Stimulated activated naive CD8-positive, alpha-beta T cell treated with anti-CD3 and anti-CD28 coated beads, Interleukin-15, Interleukin-2, amounts not matched to agents 100 ng/mL and 50 ng/mL, for 24 hours (primary cell): ENCODE measurements around the gene ZNF664.

Source experiments
- H3K27ac Mint-ChIP-seq: one replicate; pipeline ENCODE4 v1.8.0; 2021; ENCODE audit warnings: mild to moderate bottlenecking, mixed read lengths
- H3K27me3 Mint-ChIP-seq: one replicate; pipeline ENCODE4 v1.8.0; 2021; ENCODE audit warnings: mixed read lengths
- H3K36me3 Mint-ChIP-seq: one replicate; pipeline ENCODE4 v1.8.0; 2021; ENCODE audit warnings: low read depth, mixed read lengths
- H3K4me1 Mint-ChIP-seq: one replicate; pipeline ENCODE4 v1.8.0; 2021; ENCODE audit warnings: low read depth, mixed read lengths
- H3K4me3 Mint-ChIP-seq: one replicate; pipeline ENCODE4 v1.8.0; 2021; ENCODE audit warnings: mild to moderate bottlenecking, mixed read lengths
- H3K9me3 Mint-ChIP-seq: one replicate; pipeline ENCODE4 v1.8.0; 2021; ENCODE audit warnings: mixed read lengths

ZNF664 gene

DNA sequence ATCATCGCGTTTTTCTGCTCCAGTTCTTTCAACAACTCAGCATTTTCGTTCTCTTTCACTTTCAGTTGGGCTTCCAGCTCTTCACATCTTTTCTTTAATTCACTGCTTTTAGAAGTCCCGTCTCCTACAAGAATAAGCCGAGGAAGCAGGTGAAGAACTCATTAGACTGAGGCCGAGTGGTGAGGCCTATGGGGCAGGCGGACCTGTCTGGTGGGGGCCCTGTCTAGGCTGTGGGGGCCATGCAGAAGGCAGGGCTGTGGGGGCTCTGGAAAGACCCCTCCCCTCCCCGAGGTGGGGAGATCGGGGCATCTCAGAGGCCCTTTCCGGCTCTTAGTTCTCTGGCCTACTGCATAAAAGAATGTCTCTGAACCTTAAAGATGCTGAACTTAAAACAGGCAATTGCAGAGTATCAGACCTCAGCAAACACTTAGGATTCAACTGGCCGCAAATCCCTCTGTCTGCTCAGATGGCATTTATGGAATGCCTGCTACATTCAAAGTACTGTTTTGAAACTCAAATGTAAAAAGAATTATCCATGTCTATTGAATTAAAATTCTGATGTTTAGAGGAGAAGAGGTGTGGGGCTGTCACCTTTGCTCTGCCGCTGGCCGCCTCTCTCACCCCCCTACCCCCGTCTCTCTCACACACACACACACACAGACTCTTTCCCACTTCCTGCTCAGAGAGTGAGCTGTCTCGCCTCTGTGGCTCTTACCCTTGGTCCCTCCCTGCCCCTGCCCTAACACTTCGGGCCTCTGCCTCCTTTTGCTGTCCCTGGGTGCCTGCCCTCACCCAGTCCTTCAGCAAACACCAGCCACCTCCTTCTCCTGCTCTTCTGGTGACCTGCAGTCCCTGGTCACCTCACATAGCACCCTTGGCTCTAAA, 35.1 kb upstream of the ZNF664 start:
- Mint-ChIP-seq H3K27ac (peak overlapping the region; percentile 75), H3K36me3 (peaks cover 17% of the 10 kb centered on the region), H3K27me3 (no peaks in the 10 kb centered on the region), H3K4me1 (peaks cover 26% of the 10 kb centered on the region), H3K9me3 (no peaks in the 10 kb centered on the region), H3K4me3 (peak overlapping the region; percentile 73)

- H3K36me3 Mint-ChIP-seq, result peaks cover 17% of the 10 kb centered on the region
- H3K4me3 Mint-ChIP-seq, result peak overlapping the region; percentile 73
- H3K27ac Mint-ChIP-seq, result peak overlapping the region; percentile 75
- H3K27me3 Mint-ChIP-seq, result no peaks in the 10 kb centered on the region
- no peaks in the 10 kb centered on the region for H3K9me3 Mint-ChIP-seq
- peaks cover 22% of the 10 kb centered on the region for H3K4me1 Mint-ChIP-seq
Observed at GRCh38 chr12:123938679-123939480, 34.1 kb upstream of the ZNF664 start.

DNA sequence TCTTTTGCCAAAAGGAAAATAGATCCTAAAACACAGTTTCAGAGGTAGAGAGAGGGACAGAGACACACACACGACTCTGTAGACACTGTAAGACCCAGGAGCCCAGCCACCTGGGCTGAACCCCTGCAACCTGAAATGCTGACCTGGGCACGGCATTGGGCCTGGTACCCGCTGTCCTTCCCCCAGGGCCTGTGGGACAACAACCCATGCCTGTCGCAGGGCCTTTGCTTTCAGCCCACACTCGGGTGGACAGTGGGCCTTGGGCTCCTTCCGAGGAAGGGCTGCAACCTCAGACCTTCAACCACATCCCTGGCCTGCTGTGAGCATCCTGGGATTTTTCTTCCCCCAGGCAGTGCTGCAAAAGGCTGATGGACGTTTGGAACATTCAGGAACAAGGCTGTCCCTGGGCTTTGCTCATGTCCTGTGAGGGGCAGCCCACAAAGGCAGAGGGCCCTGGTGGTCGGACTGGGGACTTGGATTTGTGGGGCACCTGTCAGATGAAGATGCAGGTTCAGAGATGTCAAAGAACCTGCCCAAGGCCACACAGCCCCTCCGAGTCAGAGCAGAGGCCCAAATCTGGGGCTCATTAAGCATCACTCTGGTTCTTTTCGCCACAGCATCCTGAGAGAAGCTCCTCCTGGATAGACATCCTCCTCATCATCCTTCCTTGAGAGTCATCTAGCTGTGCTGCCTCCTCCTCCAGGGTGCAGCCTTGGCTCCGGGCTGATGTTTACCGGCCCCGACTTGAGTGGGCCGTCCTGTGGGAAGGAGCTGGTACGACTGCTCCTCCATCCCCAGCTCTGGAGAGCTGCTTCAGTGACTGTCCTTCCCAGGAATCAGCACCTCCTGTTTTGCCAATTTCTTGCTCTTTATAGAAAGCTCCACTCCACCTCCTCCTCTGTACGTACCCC, 33.0 kb upstream of the ZNF664 start:
- no peak overlapping the region for H3K4me3 Mint-ChIP-seq
- H3K36me3 Mint-ChIP-seq, result peaks cover 17% of the 10 kb centered on the region
- H3K27ac Mint-ChIP-seq, result no peak overlapping the region
- H3K9me3 Mint-ChIP-seq, result no peaks in the 10 kb centered on the region
- H3K4me1 Mint-ChIP-seq, result peaks cover 22% of the 10 kb centered on the region
- no peaks in the 10 kb centered on the region for H3K27me3 Mint-ChIP-seq

DNA sequence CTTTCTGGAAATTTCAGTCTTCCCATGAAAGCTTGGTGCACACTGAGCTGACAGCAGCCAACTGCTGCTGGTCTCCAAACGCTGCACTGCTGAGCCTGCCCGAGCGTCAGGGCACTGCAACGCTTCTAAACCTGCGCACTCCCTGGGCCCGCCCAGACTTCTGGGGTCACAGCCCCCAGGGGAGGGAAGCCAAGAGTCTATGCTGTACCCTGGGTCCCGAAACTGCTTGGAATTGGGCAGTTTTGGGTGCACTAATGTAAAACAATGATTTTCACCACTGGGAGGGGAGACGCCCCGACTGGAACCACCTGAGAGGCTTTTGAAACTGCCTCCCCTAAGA, 32.4 kb upstream of the ZNF664 start:
- no peaks in the 10 kb centered on the region for H3K27me3 Mint-ChIP-seq
- H3K9me3 Mint-ChIP-seq, result no peaks in the 10 kb centered on the region
- peaks cover 17% of the 10 kb centered on the region for H3K36me3 Mint-ChIP-seq
- peaks cover 22% of the 10 kb centered on the region for H3K4me1 Mint-ChIP-seq
- H3K27ac Mint-ChIP-seq, result no peak overlapping the region
- H3K4me3 Mint-ChIP-seq, result no peak overlapping the region

DNA sequence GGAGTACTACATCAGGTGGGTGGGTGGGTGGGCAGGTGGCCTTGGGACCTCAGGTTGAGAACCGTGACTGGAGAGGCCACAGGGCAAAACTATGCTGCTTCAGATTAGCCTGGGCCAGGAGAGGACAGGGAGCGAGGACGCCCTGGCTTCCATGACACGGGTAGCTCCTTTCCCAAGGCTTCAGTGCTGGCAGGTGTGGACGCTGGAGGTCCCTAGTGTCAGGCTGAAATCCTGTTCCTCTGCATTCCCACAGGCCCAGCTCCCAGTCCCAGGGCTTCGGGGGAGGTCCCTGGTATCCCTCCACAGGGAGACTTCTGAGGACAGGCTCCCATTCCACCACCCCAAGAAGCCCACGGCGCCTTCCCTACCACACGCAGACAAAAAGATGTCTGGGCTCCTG, 32.0 kb upstream of the ZNF664 start:
- Mint-ChIP-seq H3K27me3 (no peaks in the 10 kb centered on the region), H3K4me3 (no peak overlapping the region), H3K4me1 (peaks cover 22% of the 10 kb centered on the region), H3K36me3 (peaks cover 17% of the 10 kb centered on the region), H3K27ac (no peak overlapping the region), H3K9me3 (no peaks in the 10 kb centered on the region)

DNA sequence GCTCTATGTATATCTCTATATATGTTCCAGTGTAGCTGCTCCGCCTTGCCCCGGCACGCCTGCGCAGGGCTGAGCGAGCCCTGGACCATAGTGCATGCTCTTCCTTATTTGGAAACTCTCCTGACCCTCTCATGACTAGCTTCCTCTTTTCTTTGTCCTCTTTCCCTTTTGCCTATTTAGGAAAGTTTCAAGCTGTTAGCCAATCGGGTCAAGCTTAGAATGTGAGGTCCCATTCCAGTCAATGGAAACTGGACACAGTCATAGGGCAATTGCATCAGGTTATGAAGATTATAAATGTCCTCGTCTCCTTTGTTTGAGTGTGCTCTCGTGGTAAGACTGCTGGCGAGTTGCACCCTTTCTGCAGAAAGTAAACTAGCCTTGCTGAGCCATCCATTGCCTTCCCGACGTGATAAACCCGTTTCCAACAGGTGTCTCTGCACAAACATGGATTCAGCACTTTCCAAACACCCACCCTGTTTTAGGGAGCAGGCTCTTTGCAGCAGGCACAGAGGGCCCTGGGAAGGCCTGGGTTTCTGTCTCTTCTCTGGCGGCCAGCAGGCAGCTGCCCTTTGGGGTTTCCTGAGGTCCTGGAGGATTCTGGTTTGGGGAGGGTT, 31.3 kb upstream of the ZNF664 start:
- H3K27ac Mint-ChIP-seq, result no peak overlapping the region
- H3K27me3 Mint-ChIP-seq, result no peaks in the 10 kb centered on the region
- H3K36me3 Mint-ChIP-seq, result peaks cover 17% of the 10 kb centered on the region
- H3K9me3 Mint-ChIP-seq, result no peaks in the 10 kb centered on the region
- no peak overlapping the region for H3K4me3 Mint-ChIP-seq
- peaks cover 19% of the 10 kb centered on the region for H3K4me1 Mint-ChIP-seq

DNA sequence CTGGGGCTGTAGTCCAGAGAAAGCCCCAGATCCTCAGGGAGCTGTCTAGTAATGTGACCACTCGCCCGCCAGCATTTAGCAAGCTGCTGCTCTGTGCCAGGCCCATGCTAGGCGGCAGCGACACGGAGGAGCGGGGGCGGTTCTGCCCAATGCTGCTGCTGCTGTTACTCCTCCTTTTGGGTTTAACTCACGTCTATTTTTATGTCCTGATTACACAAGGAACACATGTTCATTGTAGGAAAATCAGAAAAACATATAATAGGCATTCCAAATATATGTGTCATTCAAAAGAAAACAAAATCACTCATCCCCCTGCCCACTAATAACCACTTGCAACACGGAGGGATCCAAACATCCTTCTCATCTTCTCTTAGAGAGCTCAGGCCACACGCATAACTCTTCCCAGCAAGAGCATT, 30.8 kb upstream of the ZNF664 start:
- H3K27me3 Mint-ChIP-seq, result no peaks in the 10 kb centered on the region

GRCh38 chr12:123942911-123943648, 29.9 kb upstream of the ZNF664 start:
- peaks cover 11% of the 10 kb centered on the region for H3K4me1 Mint-ChIP-seq
- H3K36me3 Mint-ChIP-seq, result peaks cover 17% of the 10 kb centered on the region
- H3K27ac Mint-ChIP-seq, result no peak overlapping the region
- H3K9me3 Mint-ChIP-seq, result no peaks in the 10 kb centered on the region
- H3K4me3 Mint-ChIP-seq, result no peak overlapping the region
- H3K27me3 Mint-ChIP-seq, result no peaks in the 10 kb centered on the region

More for the DNA sequence above, 30.8 kb upstream of the ZNF664 start:
- Mint-ChIP-seq H3K27ac (no peak overlapping the region), H3K4me1 (peaks cover 19% of the 10 kb centered on the region), H3K4me3 (no peak overlapping the region), H3K36me3 (peaks cover 17% of the 10 kb centered on the region), H3K9me3 (no peaks in the 10 kb centered on the region)

DNA sequence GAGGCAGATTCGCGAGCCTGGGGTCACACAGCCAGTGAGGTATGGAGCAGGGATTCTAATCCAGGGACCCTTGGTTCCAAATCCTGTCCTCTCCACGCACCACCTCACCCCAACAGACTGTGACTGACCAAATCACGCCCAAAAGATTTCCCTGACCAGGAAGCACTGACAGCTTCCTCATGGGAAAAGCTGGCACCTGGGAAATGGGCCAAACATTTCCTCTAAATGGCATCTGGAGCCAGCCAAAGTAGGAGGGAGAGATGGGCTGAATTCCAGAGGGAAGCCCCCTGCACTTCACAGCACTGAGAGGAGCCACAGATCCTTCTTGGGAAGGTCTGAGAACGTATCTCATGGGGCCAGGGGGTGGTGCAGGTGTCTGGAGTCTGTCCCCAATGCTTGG, 29.2 kb upstream of the ZNF664 start:
- H3K4me1 Mint-ChIP-seq, result peaks cover 3% of the 10 kb centered on the region
- no peak overlapping the region for H3K4me3 Mint-ChIP-seq
- H3K36me3 Mint-ChIP-seq, result peaks cover 17% of the 10 kb centered on the region

GRCh38 chr12:123944696-123945095, 28.3 kb upstream of the ZNF664 start:
- Mint-ChIP-seq H3K36me3 (peaks cover 17% of the 10 kb centered on the region), H3K9me3 (no peaks in the 10 kb centered on the region)

More for the DNA sequence above, 29.2 kb upstream of the ZNF664 start:
- Mint-ChIP-seq H3K27ac (no peak overlapping the region), H3K9me3 (no peaks in the 10 kb centered on the region), H3K27me3 (no peaks in the 10 kb centered on the region)

GRCh38 chr12:123945287-123946151, 27.5 kb upstream of the ZNF664 start:
- no peaks in the 10 kb centered on the region for H3K4me1 Mint-ChIP-seq
- H3K27me3 Mint-ChIP-seq, result no peaks in the 10 kb centered on the region
- H3K4me3 Mint-ChIP-seq, result no peak overlapping the region
- H3K36me3 Mint-ChIP-seq, result peaks cover 17% of the 10 kb centered on the region
- no peak overlapping the region for H3K27ac Mint-ChIP-seq
- H3K9me3 Mint-ChIP-seq, result no peaks in the 10 kb centered on the region

More at GRCh38 chr12:123944696-123945095, 28.3 kb upstream of the ZNF664 start:
- Mint-ChIP-seq H3K4me3 (no peak overlapping the region), H3K27me3 (no peaks in the 10 kb centered on the region), H3K4me1 (no peaks in the 10 kb centered on the region), H3K27ac (no peak overlapping the region)

- no peaks in the 10 kb centered on the region for H3K4me1 Mint-ChIP-seq
- no peak overlapping the region for H3K4me3 Mint-ChIP-seq
- H3K9me3 Mint-ChIP-seq, result no peaks in the 10 kb centered on the region
- H3K27me3 Mint-ChIP-seq, result no peaks in the 10 kb centered on the region
- H3K36me3 Mint-ChIP-seq, result peaks cover 17% of the 10 kb centered on the region
- H3K27ac Mint-ChIP-seq, result no peak overlapping the region
Observed at GRCh38 chr12:123946152-123946515, 26.9 kb upstream of the ZNF664 start.
